NCI-H510A treated with DMSO at 0.1 percent for 48 hours (cell line): ENCODE measurements around the gene ECHDC3.
"Not testable (repeated sequence)": the region's sequence is repeated elsewhere in the genome, so short reads cannot be mapped to it uniquely, and the experiment has no call there.

Experiments
- DNase-seq: peaks from one replicate; lab custom pipeline; 2025; lab: John Stamatoyannopoulos, UW

Gene ECHDC3, protein sequence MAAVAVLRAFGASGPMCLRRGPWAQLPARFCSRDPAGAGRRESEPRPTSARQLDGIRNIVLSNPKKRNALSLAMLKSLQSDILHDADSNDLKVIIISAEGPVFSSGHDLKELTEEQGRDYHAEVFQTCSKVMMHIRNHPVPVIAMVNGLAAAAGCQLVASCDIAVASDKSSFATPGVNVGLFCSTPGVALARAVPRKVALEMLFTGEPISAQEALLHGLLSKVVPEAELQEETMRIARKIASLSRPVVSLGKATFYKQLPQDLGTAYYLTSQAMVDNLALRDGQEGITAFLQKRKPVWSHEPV

DNA sequence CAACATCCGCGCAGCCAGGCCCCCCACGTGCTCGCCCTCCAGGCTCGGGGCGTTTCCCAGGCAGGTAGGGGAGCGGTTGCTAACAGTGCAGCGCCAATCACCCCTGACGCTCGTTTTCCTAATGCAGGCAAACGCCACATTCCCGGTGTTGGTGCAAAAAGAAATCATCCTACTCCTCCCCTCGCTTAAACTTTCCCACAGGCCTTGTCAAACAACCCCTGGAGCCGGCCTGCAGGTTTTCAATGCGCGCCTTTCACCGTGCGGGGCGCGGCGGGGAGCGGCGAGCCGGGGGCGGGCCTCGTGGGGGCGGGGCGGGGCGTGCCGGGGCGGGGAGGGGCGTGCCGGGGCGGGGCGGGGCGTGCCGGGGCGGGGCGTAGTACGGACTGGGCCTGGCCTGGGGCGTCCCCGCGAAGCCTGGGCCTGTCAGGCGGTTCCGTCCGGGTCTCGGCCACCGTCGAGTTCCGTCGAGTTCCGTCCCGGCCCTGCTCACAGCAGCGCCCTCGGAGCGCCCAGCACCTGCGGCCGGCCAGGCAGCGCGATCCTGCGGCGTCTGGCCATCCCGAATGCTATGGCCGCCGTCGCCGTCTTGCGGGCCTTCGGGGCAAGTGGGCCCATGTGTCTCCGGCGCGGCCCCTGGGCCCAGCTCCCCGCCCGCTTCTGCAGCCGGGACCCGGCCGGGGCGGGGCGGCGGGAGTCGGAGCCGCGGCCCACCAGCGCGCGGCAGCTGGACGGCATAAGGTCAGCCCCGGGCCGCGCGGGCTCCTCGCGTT, at the start of gene ECHDC3:
Gene ECHDC3 (plus strand): TSS at position 374 of the 770 bp plus-strand sequence. CDS start 195 bp downstream, at position 569.
- peak; percentile 23 for DNase-seq

DNA sequence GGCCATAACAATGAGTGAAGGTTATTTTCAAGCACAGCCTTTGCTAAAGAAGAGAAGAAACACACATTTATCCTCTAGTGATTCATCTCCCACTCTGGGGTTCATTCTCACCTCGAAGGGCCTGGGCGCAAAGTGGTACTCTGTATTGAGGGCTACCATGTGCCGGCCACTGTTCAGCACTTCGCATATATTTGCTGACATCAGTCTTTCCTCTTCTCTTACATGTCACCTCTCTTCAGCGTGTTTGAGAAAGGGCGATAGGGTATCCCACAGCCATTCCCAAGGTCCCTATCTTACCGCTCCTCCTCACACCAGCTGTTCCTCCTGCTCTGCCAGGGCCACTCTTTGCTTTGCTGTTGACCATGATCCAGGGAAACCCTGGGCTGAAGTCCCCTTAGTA, 48.8 kb upstream of the ECHDC3 start:
- no peak for DNase-seq

DNA sequence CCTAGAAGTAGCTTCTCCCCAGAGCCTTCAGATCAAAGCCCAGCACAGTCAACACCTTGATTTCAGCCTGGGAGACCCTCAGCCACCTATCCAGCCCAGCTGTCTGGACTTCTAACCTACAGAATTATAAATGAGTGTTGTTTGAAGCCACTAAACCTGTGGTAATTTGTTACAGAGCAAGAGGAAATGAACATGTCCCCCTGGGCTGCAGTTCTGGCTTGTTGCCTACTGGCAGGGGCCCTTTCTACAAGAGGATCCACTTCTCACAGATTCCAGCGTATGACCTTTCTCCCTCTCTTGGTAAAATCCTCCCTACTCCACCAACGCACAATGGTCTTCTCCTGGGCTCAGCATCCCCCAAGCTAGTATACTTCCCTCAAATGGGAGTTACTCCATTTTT, 46.4 kb upstream of the ECHDC3 start:
- DNase-seq: no peak

DNA sequence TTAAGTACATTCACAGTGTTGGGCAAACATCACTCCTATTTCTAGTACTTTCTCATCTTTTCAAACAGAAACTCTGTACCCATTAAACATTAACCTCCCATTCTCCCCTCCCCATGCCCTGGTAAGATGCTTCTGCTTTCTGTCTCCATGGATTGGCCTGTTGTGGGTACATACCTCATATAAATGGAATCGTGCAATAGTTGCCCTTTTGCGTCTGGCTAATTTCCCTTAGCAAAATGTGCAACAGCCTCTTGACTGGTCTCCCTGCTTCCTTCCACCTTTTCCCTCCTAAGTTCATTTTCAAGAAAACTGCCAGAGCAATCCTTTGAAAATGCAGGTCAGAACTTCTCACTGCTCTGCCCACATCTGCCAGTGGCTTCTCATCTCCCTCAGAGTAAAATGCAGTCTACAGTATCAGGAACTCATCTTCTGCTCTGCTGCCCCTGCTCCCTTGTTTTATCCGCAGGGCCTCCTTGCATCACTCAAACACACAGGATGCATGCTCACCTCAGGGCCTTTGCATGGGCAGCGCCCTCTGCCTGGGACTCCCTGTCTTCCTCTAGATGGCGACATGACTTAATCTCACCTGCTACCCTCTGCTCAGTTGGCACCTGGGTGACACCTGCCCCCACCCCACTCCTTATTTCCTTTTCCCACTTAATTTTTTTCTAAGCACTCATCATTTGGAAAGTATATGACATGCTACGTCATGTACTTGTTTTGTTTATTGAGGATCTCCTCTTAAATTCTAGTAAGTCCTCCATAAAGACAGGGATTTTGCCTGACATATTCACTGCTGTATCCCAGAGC, 44.3 kb upstream of the ECHDC3 start:
- no peak for DNase-seq

DNA sequence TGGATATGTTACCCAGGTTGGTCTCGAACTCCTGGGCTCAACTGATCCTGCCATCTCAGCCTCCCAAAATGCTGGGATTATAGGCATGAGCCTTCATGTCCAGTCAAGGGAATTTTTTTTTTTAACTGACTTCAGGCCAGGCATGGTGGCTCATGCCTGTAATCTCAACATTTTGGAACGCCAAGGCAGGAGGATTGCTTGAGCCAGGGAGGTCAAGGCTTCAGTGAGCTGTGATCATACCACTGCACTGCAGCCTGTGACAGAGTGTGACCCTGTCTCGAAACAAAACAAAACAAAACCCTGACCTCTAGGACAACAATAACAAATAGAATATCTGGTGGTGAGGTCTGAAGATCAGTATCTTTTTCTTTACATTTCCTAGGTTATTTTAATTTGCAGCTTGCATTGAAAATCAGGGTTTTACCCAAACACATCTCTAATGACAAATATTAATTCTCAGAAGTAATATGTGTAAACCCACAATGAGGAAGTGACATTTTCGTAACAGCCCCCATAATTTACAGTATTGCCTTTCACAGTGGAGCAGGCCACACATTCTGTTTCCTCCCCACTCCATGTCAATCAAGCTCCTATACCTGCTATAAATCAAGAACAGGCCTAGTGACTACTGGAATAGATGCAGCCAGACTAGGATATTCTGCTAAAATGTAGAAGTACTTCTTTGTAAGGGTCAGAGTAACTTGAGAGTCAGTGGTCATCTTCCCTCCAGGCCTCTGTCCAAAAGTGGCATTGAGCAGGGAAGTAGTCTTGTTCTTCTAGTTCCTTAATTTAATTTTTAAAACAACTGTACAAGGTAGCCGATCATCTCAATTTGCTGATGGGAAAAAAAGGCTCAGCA, 43.3 kb upstream of the ECHDC3 start:
- DNase-seq: no peak

DNA sequence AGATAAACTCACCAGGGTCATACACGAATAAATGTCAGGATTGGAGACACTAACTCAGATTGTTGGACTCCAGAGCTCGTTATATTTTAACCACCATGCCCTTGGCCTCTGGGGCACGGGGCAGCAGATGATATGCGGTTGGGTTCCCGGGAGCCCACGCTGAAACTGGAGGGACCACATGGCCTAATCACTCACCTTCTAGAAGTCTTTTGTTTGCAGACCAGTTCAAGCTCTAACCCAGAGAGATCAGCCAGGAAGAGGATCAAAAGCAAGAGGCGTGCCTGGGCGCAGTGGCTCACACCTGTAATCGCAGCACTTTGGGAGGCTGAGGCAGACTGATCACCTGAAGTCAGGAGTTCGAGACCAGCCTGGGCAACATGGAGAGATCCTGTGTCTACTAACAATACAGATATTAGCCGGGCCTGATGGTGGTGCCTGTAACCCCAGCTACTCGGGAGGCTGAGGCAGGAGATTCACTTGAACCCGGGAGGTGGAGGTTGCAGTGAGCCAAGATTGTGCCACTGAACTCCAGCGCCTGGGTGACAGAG, 42.6 kb upstream of the ECHDC3 start:
- DNase-seq: no peak

DNA sequence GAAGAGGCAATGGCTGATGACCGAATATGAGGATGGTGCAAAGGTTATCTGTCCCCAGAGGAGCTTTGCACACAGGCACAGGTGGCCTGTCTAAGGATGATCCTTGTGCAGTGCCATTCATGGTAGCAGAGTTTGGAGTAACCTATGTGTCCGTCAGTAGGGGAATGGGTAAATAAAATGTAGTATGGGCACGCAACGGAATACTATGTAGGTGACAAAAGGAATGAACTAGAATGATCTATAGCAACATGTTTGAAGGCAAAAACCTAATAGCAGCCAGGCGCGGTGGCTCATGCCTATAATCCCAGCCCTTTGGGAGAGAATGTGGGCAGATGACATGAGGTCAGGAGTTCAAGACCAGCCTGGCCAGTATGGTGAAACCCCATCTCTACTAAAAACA, 41.6 kb upstream of the ECHDC3 start:
- DNase-seq: no peak

DNA sequence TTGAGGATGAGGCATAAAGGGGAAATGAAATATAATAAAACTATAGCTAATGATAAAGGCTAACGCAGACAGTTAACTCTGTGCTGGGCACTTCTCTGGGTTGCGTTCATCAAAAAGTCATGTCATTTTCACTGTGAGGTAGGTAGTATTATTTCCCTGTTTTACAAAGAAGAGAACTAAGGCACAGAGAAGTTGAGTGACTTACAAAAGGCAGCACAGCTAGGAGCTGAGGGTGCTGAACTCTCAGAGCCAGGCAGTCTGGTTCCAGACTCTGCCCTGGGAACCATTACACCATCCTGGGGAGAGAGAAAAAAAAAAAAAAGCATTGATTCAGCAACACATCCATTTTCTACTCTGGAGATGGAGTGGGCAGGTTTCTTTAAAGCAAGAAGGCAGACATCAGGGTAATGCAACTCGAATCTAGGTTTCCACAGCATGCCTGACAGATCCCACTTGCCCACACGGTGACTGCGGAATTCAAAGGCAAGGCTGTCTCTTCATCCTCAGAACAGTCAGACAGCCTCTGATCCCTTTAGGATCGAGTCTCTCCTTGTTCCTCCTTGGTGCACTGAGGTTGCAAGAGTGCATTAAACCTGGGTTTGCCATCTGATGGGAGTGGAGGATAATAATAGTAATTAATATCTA, 40.6 kb upstream of the ECHDC3 start:
- no peak for DNase-seq

DNA sequence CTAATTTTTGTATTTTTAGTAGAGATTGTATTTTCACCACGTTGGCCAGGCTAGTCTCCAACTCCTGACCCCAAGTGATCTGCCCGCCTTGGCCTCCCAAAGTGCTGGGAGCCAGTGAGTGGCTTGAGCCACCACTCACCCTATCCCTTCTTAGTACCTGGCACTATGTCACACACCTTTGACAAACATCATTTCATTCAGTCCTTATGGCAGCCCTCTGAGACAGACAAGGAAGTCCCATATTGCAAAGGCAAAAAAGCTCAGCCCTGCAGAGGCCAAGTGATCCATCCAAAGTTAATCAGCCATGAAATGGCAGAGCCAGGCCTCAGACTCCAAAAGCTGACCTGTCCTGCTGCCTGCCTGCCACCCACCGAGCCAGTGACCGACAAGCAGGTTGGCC, 39.9 kb upstream of the ECHDC3 start:
- DNase-seq: no peak

DNA sequence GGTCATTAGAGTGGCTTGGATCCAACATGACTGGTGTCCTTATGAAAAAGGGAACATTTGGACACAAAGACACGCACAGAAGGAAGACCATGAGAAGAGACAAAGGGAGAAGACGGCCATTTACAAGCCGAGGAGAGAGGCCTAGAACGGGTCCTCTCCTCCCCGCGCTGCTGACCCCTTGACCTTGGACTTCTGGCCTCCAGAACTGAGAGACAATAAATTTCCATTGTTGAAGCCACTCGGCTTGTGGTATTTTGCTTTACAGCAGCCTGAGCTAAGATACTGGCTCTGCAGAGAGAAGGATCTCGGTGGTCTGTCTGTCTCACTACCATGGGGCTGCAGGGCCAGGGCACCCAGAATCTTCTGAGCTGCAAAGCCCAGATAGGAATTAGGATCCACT, 38.1 kb upstream of the ECHDC3 start:
- DNase-seq: no peak

DNA sequence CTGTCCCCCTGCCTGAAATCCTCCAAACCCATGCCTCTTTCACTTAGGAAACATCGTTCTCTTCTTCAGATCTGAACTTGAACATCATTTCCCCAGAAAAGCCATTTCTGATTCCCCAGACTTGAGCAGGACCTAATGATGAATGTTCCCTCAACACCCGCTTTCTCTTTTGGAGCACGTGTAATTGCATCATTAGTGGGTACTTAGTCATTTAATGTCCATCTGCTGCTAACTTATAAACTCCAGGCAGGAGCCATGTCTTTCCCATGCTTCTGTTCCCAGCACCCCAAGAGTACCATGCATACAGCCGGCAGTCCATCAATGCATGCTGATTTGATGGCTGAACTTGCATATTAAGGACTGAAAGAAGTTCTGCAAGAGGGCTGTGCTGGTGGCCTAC, 36.5 kb upstream of the ECHDC3 start:
- DNase-seq: no peak

DNA sequence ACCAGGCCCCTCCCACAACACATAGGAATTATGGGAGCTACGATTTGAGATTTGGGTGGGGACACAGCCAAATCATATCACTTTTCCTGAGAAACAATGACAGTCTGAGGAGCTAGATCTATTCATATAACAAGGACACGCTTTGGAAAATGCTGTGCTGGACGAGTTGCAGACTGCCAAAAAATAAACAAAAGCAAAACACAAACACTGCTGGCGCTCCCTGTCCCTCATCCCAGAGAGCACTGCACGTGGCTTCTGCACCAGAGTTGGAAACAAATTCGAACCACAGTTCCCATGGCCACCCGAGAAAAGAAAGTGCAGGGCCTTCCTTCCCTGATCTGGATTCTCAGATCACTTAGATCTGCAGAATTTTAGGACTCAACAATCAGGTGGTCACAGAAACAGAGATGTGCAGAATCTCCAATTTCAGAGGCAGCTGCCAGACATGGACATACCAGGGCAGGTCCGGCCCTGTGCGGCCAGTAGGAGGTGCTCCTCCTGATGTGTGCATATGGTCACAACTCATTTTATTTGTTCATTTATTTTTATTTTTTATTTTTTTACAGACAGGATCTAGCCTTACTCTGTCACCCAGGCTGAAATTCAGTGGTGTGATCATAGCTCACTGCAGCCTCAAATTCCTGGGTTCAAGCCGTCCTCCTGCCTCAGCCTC, 35.2 kb upstream of the ECHDC3 start:
- DNase-seq: no peak

DNA sequence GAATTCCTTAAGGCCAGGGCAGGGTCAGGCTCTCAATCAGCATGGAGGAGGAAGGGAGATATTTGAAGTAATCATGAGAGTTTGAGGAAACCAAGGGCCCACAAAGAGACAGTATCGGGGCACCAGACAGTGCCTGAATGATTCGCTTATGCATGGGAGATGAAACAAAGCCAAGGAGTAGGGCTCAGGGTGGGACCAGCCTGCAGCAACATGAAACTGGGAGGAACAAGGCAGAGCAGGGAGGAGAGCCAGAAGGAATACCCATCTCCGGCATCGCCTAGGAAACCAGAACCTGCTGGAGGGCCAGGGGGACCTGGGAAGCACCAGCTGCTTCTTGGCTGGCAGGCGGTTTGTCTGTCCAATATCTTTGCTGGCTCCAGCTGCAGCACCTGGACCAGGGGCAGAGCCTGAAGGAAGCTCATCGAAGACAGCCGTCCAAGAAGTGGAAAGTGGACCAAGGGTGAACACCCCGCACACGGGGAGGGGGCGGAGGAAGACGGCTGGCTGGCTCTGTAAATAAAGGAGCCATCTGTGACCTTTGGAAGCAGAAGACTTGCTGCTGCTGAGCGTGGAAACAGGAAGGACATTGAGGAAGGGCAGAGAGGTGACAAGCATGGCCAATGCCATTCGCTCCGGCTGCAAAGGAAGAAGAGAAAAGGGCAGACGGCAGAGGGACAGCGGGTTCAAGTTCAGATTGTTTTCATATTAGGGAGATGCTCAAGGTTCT, 34.4 kb upstream of the ECHDC3 start:
- no peak for DNase-seq

DNA sequence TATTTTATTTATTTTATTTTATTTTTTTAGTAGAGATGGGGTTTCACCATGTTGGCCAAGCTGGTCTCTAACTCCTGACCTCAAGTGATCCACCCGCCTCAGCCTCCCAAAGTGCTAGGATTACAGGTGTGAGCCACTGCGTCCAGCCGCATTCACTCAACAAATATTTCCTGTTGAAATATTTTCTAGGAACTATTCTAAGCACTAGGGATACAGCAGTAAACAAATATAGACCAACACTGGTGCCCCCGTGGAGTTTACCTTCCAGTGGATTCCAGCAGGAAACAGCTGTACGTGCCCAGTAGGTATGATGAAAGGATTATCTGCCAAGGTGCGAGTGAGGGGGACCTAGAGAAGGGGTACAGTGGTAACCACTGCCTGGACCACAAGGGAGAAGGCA, 33.4 kb upstream of the ECHDC3 start:
- not testable (repeated sequence) for DNase-seq

DNA sequence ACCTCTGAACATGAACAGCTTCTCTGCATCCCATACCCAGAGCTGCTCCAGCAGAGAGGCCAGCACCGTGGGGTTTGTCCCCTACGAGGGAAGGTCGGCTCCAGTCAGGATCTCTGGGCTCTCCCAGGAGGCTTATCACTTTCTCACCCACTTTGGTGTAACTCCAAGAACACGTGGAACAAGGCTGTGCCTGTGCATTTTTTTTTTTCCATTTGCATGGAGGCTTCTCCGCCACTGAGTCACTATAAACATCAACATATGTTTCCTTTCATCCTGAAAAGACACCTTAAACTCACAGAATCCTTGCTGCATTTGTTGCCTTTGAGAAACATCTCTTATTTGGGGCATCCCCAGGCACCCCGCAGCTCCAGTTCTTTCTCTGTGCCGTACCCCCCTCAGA, 29.4 kb upstream of the ECHDC3 start:
- DNase-seq: no peak

DNA sequence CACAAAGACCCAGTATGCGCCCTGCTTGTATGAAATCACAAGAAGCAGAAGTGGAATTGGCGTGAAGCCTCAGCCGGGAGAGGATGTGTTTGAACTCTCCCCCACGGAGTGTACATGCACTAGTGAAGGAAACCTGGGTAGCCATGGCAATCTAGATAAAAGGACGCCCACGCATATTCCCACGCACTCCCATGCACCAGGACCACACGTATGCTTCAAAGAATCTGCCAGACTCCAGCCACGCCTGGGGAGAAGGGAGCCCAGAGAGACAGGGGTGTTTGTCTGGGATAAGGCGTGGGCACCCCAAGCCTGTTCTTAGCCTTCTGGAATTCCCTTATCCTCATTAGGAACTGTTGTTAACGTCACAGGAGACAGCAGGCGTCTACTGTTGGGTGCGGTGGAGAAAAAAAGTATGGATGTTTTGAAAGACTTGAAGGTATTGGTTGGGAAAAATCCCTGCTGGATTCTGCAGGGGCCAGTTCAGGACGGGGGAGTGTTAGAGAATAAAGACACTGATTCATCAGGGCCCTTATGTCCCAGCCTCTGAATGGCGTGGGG, 28.9 kb upstream of the ECHDC3 start:
- DNase-seq: no peak

DNA sequence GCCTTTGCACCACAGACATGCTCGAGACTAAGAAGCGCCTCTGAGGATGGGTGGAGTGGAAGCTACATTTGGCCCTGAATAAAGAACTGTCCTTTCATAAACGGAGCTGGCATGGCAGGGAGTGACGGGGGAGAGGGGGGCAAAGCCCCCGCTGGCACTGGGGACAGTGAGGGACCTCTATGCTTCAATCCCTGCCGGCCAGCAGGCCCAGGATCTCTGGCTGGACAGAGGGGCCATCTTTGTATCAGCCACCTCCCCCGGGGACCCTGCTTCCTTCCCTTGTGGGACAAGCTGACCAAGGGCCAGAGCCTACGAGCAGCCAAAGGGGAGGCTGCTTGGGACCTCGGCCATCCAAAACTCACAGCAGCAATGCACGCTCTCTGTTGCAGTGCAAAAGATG, 28.2 kb upstream of the ECHDC3 start:
- DNase-seq: no peak

DNA sequence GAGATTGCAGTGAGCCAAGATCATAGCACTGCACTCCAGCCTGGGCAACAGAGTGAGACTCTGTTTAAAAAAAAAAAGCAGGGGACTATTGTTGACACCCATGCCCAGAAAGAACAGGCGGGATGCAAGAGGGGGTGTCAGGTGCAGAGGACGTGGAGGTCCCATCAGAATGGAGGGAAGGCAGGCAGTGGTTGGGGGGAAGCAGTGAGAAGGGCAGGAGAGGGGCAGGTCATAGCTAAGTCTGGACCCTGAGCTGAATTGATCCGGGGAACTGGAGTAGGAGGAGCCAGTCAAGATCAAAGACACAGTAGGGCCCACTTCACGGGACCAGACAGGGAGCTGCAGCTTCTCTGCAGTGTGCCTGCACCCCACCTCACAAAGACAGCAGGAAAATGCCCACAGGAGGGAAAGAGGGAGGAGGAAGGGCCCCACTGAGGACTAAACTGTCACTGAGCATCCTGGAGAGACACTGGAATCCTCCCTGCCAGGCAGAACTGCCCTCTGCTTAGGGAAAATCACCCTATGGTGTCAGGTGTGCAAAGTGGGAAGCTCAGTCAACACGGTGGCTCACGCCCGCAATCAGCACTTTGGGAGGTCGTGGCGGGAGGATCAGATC, 27.3 kb upstream of the ECHDC3 start:
- no peak for DNase-seq
